Right hindlimb (tissue), 1 donor: ENCODE results near the gene ASTN2.
A peak's percentile ranks its signal among the peaks of the same experiment; 100 is the strongest.

ENCODE experiments used
- DNase-seq: peaks from one replicate; pipeline ENCODE4 v3.0.0-alpha.2; 2018

Gene ASTN2

GRCh38 chr9:117300371-117301110 lies 114.3 kb downstream of the ASTN2 start:
- no peak for DNase-seq

GRCh38 chr9:117296453-117296852 lies 118.4 kb downstream of the ASTN2 start:
- DNase-seq, result no peak

GRCh38 chr9:117293206-117294114 lies 121.4 kb downstream of the ASTN2 start:
- peak; percentile 53 for DNase-seq

GRCh38 chr9:117290856-117291622 lies 123.8 kb downstream of the ASTN2 start:
- peak; percentile 43 for DNase-seq

- no peak for DNase-seq
These were observed 124.5 kb downstream of the ASTN2 start for GRCh38 chr9:117290306-117290840.

- no peak for DNase-seq
These were observed 128.6 kb downstream of the ASTN2 start for GRCh38 chr9:117286245-117286644.

GRCh38 chr9:117284414-117284813 lies 130.4 kb downstream of the ASTN2 start:
- DNase-seq, result no peak

GRCh38 chr9:117282541-117282940 lies 132.3 kb downstream of the ASTN2 start:
- no peak for DNase-seq

- no peak for DNase-seq
These were observed 136.3 kb downstream of the ASTN2 start for GRCh38 chr9:117278471-117279035.

- no peak for DNase-seq
These were observed 136.8 kb downstream of the ASTN2 start for GRCh38 chr9:117278020-117278419.

- no peak for DNase-seq
These were observed 138.4 kb downstream of the ASTN2 start for GRCh38 chr9:117276444-117276843.

- no peak for DNase-seq
These were observed 141.2 kb downstream of the ASTN2 start for GRCh38 chr9:117273612-117274011.

GRCh38 chr9:117268847-117269446 lies 145.9 kb downstream of the ASTN2 start:
- DNase-seq, result no peak

- DNase-seq, result no peak
These were observed 147.9 kb downstream of the ASTN2 start for GRCh38 chr9:117266855-117267497.

- no peak for DNase-seq
These were observed 149.6 kb downstream of the ASTN2 start for GRCh38 chr9:117265253-117265652.

GRCh38 chr9:117258184-117258866 lies 156.5 kb downstream of the ASTN2 start:
- no peak for DNase-seq

- no peak for DNase-seq
These were observed 161.6 kb downstream of the ASTN2 start for GRCh38 chr9:117253261-117253660.

GRCh38 chr9:117250610-117251215 lies 164.1 kb downstream of the ASTN2 start:
- no peak for DNase-seq

GRCh38 chr9:117249799-117250198 lies 165.1 kb downstream of the ASTN2 start:
- no peak for DNase-seq

- no peak for DNase-seq
These were observed 167.6 kb downstream of the ASTN2 start for GRCh38 chr9:117247266-117247665.
